Measurements from ENCODE around the gene ADPRH.

GRCh38 chr3:119601154-119601553 is 21.9 kb downstream of the ADPRH start:
- no peak for TF ChIP-seq CTCF (IDR thresholded peaks at IDR 0.05)
- no peak for TF ChIP-seq POLR2A (IDR thresholded peaks at IDR 0.05)

Measured in esophagus squamous epithelium (tissue), 4 donors.